HG03097 (cell line): ENCODE measurements around the gene AKR1C4.

Source experiments
- ATAC-seq: cut with Tn5 transposase; IDR thresholded peaks from one replicate; pipeline ENCODE4 v1.9.1; 2021; ENCODE audit not compliant: unreplicated experiment, low FRiP score

AKR1C4 gene

DNA sequence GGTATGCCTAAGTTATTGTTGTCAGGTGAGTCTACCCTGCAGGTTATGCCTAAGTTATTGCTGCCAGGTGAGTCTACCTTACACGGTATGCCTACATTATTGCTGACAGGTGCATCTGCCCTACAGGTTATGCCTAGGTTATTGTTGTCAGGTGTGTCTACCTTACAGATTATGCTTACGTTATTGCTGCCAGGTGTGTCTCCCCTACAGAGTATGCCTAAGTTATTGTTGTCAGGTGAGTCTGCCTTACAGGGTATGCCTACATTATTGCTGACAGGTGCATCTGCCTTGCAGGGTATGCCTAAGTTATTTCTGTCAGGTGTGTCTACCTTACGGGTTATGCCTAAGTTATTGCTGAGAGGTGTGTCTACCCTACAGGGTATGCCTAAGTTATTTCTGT lies 64.2 kb downstream of the AKR1C4 start:
- ATAC-seq, result no peak

DNA sequence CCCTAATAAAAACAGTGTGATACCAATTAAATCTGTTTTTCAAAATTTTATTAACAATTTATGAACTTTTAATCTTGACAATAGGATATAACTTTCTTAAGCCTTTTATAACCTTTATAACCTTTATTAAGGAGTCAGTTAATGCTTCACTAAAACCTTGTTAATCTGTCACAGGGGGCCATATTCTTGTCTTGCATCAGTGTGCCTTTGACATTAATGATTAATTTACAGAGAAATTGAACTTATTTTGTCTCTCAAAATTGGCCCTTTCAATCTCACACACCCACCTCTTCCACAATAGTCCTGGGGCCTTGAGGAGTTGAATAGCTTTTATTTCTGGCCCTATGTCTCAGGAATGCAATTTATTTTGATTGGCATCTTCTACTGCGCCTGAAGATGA lies 68.5 kb downstream of the AKR1C4 start:
- no peak for ATAC-seq

- ATAC-seq, result no peak
Observed at GRCh38 chr10:5266351-5266750, 69.7 kb downstream of the AKR1C4 start.

DNA sequence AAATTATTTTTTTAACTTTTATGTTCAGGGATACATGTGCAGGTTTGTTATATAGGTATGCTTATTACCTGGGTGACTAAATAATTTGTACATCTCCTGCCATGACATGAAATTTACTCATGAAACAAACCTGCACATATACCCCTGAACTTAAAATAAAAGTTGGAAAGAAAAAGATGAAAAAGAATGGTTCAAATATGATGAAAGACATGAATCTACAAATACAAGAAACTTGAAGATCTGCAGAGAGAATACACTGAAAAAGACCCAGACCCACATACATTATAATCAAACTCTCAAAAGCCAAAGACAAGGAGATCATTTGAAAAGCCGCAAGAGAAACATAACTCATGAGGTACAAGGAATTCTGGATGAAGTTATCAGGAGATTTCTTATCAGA lies 70.2 kb downstream of the AKR1C4 start:
- ATAC-seq, result no peak

DNA sequence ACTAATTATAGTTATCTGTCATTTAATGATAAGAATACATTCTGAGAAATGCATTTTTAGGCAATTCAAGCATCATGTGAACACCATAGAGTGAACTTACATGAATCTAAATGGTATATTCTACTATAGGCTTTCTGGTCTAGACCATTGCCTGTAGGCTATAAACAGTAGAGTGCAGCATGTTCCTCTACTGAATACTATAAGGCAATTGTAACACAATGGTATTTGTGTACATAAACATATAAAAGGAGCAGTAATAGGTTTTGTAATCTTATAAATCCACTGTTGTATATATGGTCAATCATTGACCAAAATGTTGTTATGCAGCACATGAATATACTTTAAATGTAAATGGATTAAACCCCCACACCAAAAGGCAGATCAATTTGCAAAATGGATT lies 71.6 kb downstream of the AKR1C4 start:
- no peak for ATAC-seq
